LoVo (cell line): ENCODE measurements around the gene ZNHIT3.

ENCODE experiments used
- DNase-seq: peaks from one replicate; pipeline ENCODE4 v3.0.0-alpha.2; 2016; ENCODE audit warnings: low spot score

The ZNHIT3 gene

DNA sequence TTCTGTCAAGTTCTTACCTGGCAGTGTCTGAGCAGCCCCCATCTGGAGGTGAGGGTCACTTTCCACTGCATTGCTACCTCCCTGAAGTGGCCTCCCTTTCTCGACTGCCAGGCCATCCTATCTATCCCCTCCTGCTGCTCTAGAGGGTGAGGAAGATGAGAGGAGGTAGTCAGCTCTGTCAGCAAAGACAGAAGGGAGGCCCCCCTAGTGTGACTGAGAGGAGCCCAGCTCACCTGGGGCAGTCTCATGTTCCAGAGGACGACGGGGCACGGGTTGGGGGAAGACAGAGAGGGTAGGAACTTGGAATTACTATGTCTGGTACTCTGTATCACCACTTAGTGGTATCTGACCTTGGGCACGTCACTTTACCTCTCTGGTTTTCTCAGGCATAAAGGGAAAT, 26.2 kb downstream of the ZNHIT3 start:
- DNase-seq, result no peak

DNA sequence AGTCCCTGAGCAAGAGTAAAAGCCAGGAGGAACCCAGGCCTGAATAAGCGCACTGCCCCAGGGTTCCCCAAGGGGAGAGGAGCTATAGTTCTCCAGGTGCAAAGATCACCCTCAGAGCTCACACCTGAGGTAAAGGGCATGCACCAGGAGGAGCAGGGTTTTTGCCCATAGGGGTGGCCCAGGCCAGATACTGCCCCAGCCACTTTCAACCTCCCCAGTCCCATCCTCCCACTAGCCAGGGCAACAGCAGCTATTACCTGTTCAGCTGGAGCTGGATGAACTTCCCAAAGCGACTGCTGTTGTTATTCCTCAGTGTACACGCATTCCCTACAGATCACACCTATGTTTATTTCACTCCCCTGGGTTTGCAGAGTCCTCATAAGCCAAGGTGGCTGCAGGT, 28.4 kb downstream of the ZNHIT3 start:
- no peak for DNase-seq

DNA sequence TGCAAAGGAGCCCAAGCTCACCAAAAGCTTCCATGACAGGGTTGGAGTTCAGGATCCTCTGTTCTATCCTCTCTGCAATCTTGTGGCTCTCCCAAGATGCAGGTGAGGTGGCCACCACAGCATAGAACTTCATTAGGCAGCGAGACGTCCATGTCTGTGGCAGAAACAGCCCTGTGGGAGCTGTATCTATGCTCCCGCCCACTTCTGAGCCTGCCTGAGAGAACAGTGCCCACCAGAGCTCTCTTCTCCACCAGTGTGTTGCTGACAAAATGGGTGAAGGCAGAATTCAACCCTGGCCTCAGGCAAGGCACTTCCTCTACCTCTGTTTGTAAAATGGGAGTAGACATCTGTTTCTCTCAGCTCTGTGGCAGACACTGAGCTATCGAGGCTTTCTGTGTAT, 29.4 kb downstream of the ZNHIT3 start:
- no peak for DNase-seq

DNA sequence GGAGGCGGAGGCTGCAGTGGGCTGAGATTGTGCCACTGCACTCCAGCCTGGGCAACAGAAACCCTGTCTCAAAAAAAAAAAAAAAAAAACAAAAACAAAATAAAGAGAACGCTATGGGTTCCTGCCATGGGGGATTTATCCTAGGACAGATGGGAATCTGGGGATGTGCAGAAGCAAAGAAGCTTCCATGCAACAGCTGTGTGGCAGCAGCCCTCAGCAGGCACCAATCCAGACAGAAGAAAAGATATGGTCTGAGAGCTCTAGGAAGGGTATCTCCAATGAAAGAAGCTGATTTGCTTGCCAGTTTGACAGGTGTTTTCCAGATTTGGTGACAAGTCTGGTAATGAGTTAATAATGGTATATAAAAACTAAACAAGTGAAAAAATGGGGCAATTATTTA, 36.6 kb downstream of the ZNHIT3 start:
- DNase-seq, result no peak

DNA sequence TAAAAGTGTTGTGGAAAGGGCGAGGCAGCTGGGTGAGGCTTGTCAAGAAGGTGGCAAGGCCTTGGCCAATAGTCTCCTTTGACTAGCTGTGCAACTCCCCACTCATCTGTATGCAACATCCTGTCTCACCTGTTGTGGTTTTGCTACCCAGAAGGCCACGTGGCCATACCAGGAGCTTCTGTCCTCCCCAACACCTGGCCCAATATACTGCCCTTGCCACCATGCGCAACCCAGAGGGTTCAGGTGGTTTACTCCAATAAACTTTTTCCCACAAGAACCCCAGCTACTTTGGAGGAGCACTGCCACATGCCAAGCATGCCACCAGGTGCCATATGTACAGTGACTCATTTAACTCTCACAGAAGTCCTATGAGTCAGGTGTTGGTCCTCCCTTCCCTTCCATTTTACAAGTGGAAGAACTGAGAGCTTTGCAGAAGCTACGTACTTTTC, 38.0 kb downstream of the ZNHIT3 start:
- DNase-seq, result no peak

DNA sequence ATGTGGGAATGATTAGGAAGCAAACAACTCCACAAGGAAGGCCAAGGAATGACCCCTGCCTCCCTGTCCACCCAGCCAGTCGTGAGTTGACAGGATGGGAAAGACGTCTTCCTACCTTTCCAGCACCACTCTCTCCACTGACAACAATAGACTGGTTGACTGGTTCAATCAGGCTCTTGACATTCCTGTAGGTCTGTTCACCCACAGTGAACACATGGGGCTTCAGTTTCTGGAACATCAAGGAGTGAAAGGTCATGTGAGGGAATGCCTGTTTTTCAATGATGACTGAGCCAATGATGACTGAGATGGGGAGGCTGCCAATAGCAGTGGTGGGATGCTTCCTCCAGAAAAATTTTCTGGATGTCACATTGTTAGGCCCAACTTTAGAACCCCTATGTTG, 38.6 kb downstream of the ZNHIT3 start:
- DNase-seq, result no peak

DNA sequence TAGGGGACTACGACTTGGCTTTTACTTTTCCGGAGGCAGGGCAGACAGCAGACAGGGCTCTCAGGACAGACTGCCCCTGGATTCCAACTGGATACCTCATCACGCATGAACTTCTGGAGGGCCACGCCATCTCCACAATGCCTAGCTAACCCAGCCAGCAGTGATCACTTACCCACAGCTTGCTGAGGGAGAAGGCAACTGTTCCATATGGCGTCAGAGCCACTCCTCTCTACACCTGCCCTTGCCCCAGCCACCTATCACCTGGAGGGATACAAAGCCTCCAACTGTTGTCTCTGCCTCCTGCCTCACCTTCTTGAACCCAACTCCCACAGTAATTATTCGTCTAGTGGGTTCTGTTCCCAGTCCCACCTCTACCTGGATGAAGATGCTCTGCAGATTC, 39.4 kb downstream of the ZNHIT3 start:
- no peak for DNase-seq

DNA sequence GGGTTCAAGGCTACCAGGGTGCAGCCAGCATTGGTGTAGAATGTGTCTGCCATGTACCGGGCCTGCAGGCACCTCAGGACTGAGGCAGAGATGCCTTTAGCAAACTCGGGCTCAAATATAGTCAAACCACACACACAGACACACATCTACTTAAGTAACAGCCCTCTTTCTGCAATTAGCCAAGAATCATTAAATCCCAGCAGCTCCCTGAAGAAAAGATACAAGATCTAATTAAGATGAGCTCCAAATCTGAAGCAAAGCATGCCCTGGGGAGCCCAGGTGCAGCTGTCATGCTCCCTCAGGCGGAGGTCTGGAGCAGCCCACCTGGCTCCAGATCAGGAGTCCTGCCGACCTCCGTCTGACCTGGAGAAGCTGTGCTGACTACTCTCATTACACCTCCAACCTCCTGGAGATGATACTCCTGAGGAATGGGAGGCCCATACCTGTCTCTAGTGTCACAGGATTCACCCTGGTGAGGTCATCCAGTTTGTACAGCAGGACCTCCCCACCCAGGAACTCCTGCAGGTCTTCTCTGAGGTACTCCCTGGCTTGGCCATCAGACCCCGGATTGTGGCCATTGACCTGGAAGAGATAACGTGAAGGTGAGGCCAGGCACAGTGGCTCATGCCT, 41.3 kb downstream of the ZNHIT3 start:
- no peak for DNase-seq

DNA sequence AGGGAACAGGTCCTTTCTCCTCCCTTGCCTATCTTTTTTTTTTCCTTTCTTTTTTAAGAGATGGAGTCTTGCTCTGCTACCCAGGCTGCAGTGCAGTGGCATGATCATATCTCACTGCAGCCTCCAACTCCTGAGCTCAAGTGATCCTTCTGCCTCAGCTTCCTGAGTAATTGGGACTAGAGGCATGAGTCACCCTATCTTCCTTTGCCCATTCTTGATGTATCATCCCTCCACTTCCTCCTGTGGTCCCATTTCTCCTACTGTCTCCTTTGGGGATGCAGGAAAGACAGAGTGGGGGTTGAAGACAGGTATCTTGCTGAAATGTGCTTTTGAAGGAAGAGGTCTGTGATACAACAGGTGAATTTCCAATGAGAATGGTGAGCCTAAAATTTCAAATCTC, 42.6 kb downstream of the ZNHIT3 start:
- DNase-seq, result no peak

DNA sequence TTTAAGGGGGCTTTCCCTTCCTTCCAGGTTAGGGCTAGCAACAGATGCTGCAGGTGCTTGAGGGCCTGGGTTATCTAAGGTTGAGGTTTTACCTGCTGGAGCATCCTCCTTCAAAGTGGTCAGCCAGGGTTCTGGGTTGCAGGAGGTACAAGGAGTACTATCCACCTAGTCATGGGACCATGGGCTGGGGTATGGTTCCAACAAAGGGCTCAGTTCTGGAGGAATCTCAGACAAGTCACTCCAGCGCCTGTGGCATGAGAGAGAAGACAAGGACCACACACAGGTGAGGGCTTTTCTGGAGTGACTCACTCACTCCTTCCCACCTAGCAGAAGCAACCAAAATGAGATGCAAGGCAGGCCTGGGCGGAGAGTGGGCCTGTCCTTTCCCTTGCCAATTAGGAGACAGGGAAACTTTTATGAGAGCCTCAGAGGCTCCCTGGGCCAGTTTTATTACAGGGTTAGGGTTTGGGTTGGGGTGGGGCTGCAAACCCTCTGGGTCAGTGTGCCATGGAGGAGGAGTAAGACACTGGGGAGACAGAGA, 46.0 kb downstream of the ZNHIT3 start:
- no peak for DNase-seq

DNA sequence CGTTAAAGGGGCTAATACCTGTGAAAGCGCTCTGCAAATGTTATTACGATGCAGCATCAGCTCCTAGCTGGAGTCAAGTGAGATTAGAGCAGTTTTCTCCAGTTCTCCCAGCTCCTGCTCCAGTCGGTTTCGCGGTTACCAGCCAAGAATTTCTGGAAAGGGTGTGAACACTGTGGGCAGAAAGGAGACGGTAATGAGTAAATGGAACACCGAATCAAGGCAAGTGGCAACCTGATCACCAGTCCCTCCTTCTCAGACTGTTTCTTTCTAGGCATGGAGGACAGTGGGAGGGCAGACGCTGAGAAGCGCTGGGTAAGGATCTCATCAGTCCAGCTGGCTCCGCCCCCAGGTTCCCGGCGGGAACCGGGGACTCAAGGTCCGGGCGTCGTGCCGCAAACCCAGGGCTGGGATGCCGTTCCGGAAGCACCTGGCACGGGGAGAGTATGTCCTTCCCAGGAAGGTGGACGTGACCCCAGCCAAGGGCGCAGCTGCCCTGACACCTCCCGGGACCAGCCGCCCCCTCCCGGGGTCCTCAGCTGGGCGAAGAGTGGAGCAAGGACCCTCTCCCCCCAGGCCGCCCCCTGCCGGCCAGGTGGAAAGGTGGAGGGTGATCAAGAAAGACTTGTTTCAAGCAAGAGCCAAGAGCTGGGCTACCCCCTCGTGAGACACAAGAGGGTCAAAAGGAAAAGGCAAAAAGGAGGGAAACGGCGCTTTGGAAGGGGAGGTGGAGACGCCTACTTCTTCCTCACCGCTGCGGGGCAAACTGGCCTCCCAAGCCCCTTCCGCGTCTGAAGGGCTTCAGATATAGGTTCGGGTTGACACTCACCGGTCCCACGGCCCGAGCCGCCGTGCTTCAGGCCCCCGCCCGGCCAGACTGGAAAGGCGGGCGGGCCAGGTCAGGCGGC, 47.7 kb downstream of the ZNHIT3 start:
- peak; percentile 76 for DNase-seq

DNA sequence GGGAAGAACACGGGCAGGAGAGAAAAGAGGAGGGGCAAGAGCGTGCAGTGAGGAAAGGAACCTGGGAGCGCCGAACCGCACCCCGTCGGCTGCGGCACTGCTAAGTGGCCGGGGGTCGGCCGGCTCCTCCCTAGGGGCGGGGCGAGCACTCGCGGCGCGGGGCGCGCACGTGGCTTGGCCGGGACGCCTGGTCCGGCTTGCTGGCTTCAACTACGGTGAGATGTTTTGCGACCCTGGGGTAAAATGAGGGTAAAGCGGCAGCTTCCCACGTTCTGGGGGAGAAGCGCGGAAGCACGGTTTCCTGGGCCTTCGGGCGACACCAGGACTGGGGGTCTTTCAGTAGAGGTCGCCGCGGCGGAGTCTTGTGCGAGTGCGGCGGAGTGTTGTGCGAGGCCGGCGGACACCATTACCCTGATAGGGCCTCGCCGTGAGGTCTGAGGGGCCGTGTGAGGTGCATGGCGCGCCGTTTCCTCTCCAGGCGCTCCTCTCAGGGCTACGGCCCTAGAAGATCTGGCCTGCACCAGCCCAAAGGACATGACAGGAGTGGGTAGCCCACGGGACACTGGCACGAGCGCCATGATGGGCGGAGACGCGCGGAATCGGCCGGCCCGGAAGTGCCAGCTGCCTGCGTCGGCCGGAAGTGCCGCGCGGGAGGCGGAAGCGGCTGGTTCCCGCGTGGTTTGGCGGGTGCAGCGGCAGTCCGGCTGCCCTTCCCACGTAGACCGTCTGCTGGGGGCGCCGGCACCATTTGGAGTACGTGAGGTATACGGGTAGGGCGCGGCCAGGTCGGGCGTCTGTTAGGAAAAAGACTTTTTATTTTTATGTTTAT, 48.6 kb downstream of the ZNHIT3 start, which contains the start of the genes MYO19 and PIGW:
MYO19 (minus strand) TSS at position 29 of the 829 bp plus-strand sequence. CDS start 2,330 bp downstream, outside the sequence.
PIGW (plus strand) TSS at position 148 of the 829 bp plus-strand sequence. CDS start 2,115 bp downstream, outside the sequence.
- peak; percentile 92 for DNase-seq

DNA sequence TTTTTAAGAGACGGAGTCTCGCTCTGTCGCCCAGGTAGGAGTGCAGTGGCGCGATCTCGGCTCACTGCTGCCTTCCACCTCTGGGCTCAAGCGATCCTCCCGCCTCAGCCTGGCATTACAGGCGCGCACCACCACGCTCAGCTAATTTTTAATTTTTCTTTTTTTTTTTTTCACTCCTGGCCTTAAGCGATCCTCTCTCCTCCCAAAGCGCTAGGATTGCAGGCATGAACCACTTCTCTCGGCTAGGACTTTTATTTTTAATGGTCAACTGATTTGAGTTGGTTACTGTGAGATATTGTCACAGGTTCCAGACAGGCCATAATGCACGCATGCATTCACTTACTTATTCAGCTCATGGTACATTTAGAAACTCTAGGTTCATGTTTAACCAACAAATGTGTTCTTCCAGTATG, 49.2 kb downstream of the ZNHIT3 start:
- DNase-seq, result no peak

DNA sequence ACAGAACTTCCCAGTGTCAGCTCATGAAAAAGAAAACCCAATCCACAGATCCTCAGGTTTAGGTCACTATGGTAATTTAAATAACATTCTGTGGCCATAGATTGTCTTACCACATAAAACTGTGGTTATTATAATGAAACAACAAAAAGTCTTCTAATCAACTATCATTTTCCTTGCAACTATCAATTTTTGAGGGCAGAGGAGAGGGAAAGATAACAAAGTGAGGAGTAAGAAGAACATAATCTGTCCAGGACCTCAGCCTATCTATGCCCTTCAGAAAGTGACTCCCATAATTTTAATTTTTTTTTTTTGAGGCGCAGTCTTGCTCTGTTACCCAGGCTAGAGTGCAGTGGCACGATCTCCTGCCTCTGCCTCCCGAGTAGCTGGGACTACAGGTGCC, 54.2 kb downstream of the ZNHIT3 start:
- no peak for DNase-seq

DNA sequence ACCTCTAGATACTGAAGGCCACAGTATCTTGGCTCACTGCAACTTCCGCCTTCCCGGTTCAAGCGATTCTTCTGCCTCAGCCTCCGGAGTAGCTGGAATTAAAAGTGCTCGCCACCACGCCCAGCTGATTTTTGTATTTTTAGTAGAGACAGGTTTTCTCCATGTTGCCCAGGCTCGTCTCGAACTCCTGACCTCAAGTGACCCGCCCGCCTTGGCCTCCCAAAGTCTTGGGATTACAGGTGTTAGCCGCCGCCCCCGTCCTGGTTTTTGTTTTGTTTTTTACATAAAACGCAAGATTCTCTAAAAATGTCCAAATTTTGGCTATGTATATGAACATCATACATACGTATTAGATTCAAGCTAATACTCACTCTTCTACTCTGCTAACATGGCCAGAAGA, 56.3 kb downstream of the ZNHIT3 start:
- DNase-seq, result no peak

DNA sequence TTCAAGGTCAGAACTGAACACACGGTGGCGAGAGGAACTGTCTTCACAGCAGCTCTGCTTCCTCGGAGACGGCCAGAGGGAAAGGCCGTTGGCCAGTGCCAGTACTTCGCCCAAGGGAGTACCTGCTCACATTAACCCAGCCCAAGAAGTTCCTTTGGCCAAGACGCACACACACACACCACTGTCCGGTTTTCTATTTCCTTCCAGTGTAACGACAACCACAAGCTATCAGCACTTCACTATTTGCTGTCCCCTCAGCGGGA, 57.5 kb downstream of the ZNHIT3 start:
- peak; percentile 43 for DNase-seq

DNA sequence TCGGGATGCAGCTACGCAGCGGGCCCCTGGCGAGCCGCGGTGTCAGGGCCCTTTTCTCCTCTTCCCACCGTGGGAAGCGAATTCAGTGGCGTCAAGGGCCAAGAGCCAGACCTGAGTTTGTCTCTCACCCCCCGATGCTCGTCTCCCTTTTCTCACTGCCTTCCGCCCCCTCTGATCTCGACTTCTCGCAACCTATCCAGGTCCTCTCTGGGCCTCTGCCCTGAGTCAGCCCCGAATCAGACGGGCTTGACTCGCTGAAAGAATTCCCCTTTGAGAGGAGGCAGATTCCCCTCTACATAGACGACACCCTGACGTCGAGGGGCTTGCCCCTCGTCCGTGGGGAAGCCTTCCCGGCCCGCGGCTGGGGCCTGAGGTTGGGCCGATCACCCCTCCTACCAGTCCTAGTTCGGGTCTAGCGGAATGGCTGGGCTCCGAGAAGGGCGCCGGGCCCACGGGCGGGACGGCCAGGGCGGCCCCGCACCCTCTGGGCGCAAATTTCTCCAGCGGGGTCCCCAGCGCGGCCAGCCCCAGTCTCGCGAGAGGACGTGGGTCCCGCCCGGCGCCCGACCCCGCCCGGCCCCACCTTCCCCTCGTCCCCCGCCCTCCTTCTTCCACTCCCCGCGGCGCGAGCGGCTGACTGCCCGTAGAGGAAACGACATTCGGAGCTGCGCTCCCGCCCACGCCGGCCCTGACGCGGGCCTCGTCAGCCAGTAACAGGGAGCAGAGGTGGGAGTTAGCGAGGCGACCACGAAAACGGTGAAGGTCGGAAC, 58.0 kb downstream of the ZNHIT3 start, which contains the start of gene GGNBP2:
GGNBP2 (plus strand) TSS at position 613 of the 770 bp plus-strand sequence. CDS start 806 bp downstream, outside the sequence.
- DNase-seq, result peak; percentile 92

DNA sequence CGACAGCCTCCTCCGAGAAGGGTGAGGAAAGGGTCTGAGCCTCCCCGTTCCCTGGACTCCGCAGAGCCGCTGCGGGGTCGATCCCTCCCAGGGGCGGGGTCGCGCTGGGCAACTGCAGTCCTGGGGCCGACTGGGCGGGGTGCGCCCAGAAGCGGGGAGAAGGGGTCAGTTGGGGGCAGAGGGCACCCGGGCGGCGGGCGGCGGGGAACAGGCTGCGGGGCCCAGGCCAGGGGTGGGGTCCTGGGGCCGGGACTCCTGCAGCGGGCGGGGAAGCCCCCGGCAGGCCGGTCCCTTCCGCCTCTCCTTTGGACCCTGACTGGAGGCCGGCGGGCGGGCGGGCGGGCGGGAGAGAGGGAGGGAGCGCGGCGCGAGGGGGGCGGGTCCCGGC, 58.6 kb downstream of the ZNHIT3 start:
- DNase-seq, result no peak
